Measurements from ENCODE around the gene PFDN6.

DNA sequence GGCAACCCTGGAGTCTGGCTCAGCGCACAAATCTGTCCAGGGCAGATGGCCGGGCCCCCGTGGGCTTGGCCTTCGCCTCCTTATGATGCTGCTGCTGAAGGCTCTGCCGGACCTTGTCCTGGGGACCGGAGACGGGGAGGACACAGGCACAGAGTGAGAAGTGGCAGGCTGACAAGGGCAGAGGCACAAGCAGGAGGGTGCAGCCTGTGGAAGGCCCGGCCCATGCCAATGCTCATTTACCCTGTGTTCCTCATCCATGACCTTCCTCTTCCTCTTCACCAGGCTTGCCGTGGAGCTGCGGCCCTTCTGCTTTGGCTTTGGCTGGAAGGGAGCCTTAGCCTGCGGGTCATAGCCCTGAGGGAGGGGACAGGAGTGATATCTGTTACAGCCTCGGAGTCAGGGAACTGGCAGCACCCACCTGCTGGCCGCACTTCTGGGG lies 10.1 kb upstream of the PFDN6 start:
- TF ChIP-seq, protein P1, sequence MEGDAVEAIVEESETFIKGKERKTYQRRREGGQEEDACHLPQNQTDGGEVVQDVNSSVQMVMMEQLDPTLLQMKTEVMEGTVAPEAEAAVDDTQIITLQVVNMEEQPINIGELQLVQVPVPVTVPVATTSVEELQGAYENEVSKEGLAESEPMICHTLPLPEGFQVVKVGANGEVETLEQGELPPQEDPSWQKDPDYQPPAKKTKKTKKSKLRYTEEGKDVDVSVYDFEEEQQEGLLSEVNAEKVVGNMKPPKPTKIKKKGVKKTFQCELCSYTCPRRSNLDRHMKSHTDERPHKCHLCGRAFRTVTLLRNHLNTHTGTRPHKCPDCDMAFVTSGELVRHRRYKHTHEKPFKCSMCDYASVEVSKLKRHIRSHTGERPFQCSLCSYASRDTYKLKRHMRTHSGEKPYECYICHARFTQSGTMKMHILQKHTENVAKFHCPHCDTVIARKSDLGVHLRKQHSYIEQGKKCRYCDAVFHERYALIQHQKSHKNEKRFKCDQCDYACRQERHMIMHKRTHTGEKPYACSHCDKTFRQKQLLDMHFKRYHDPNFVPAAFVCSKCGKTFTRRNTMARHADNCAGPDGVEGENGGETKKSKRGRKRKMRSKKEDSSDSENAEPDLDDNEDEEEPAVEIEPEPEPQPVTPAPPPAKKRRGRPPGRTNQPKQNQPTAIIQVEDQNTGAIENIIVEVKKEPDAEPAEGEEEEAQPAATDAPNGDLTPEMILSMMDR (IDR thresholded peaks at IDR 0.05): no peak
- no peak for TF ChIP-seq POLR2A (IDR thresholded peaks at IDR 0.05)
- TF ChIP-seq EP300 (IDR thresholded peaks at IDR 0.05): no peak
